IPS-15b (cell line): ENCODE results near the gene AP3B2.

ENCODE experiments used
- H3K27me3 ChIP-seq: one replicate; pipeline ENCODE4 v1.6.1; 2013; ENCODE audit warnings: low read length; ENCODE audit not compliant: control insufficient read depth, insufficient read depth
- H3K36me3 ChIP-seq: one replicate; pipeline ENCODE4 v1.6.1; 2013; ENCODE audit warnings: low read length; ENCODE audit not compliant: control insufficient read depth, insufficient read depth
- H3K4me1 ChIP-seq: one replicate; pipeline ENCODE4 v1.6.1; 2013; ENCODE audit warnings: mild to moderate bottlenecking, low read length; ENCODE audit not compliant: control insufficient read depth, insufficient read depth
- H3K4me3 ChIP-seq: one replicate; pipeline ENCODE4 v1.5.1; 2013; ENCODE audit warnings: low read depth, low read length
- H3K9ac ChIP-seq: one replicate; pipeline ENCODE4 v1.6.1; 2013; ENCODE audit warnings: low read depth, mild to moderate bottlenecking, low read length
- H3K9me3 ChIP-seq: one replicate; pipeline ENCODE4 v1.6.1; 2013; ENCODE audit warnings: mild to moderate bottlenecking, low read length; ENCODE audit not compliant: control insufficient read depth, insufficient read depth

AP3B2 gene

DNA sequence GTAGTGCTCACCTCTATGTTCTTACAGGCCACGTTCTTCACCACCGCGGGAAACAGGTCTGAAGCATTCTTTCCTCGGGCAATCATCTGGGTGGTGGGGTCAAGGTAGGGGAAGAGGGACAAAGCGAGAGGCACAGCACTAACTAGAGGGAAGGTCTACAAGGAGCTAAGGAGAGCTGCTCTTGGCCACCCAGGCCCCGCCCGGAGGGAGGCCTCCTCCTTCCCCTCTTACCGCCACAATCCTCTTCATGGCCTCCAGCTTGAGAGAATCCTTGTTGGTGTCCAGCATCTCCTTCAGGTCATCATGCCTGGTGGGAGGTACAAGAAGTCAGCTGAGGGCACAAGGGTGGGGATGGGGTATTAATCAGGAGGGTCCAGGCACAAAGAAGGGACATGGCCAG lies 20.5 kb downstream of the AP3B2 start:
- H3K4me1 ChIP-seq = no peaks in the 10 kb centered on the region
- no peak overlapping the region for H3K4me3 ChIP-seq
- H3K9ac ChIP-seq = no peak overlapping the region
- H3K9me3 ChIP-seq = no peaks in the 10 kb centered on the region
- H3K36me3 ChIP-seq = peaks cover 3% of the 10 kb centered on the region
- H3K27me3 ChIP-seq = no peaks in the 10 kb centered on the region

DNA sequence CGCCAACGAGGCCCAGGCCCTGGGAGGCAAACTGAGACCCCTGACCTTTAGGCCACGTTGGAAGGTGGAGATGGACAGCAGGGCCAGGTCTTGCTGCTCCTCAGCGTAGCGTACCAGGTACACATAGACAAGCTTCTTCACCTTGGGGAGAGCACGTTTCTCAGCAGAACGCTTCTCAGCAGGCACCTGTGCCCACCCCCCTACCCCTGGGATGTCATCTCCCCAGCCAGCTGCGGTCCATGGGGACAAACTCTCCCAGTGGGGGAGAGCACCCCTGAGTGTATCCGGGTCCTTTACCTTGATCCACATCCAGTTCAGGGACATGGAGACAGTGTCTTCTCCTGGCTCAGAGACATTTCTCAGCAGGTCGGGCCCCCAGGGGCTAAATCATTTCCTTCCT lies 21.0 kb downstream of the AP3B2 start:
- Histone ChIP-seq H3K4me3 (no peak overlapping the region), H3K9ac (no peak overlapping the region), H3K36me3 (peaks cover 3% of the 10 kb centered on the region), H3K4me1 (no peaks in the 10 kb centered on the region), H3K9me3 (no peaks in the 10 kb centered on the region), H3K27me3 (no peaks in the 10 kb centered on the region)

DNA sequence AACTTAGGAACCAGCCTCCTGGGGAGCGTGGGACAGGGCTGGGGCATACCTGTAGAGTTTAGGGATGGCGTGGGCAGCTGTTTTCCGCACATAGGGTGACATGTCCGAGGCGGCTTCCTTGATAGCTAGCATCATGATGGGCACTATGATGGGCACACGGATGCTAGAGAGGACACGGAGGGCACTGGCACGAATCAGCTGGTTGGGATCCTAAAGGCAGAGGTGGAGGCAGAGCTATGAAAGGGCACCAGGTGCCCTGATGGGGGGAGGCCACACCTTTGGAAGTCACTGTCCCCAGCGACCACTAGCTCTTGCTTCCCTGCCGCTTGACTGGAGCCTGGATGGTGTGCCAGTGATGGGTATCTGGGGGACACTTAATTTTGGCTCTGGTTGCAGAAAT lies 28.3 kb downstream of the AP3B2 start:
- no peaks in the 10 kb centered on the region for H3K36me3 ChIP-seq
- H3K4me1 ChIP-seq = no peaks in the 10 kb centered on the region
- H3K9ac ChIP-seq = no peak overlapping the region
- peak overlapping the region; percentile 77 for H3K4me3 ChIP-seq
- H3K9me3 ChIP-seq = no peaks in the 10 kb centered on the region
- peaks cover 6% of the 10 kb centered on the region for H3K27me3 ChIP-seq

DNA sequence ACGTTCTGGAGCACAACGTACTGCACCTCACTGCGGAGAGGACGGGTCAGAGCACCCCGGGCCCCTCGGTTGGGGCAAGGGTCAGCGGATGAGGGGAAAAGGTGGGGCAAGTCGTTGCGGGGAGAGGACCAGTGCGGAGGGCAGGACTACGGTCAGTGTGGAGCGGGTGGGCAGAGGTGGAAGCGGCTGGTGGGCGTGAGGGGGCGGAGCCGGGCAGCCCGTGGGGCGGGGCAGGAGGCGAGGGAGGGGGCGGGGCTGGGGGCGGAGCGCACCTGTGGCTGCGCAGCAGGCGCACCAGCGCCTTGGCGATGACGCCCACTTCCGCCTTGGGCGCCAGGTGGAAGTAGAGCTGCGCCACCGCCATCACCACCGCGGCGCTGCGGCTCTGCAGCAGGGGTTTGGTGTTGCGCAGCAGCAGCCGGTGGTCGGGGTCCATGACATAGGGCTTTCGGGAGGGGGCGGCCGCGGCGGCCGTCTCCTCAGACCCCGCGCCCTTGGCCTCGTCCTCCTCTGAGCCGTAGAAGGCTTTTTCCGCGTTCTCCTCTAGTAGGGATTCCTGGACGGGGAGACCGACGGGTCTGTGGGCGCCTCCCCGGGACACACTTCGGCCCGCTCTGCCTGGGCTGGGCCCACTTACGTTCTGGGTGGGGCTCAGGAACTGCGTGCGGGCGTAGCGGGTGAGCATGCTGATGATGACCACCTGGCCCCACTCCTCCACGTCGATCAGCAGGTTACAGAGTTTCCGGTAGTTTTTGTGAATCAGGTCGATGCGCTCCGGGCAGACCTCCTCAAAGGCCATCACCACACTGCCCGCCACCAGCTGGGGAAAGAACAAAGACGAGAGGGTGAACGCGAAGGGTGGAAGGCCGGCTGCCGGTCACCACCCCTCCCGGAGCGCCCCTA lies 29.2 kb downstream of the AP3B2 start:
- Histone ChIP-seq H3K36me3 (no peaks in the 10 kb centered on the region), H3K4me1 (no peaks in the 10 kb centered on the region), H3K27me3 (peaks cover 6% of the 10 kb centered on the region), H3K9me3 (no peaks in the 10 kb centered on the region), H3K9ac (peak overlapping the region; percentile 88), H3K4me3 (peak overlapping the region; percentile 86)

DNA sequence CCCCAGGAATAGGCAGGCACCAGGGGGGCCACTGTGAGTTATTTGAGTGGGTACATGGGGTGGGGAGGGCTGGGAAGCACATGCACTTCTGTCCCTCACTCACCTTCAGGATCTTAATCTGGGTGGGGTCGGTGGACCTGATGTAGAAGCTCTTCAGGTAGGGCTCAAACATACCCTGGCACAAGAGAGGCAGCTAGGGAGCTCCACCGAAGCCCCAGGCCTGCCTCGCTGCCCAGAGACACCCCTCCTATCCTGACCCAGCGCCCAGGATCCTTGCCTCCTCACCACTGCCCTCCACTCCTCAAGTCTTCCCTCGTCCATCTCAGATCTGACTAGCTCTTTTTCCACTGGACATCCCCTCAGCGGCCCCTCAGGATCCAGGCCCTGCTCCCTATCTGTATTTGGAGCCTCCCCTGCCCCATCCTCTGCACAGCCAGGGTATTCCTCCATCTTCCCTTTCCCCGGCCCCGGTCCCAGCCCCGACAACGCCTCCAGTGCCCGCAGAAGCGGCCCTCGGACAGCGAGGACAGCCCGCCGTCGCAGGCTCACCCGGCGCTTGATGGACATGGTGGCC lies 30.0 kb downstream of the AP3B2 start:
- H3K4me3 ChIP-seq = peak overlapping the region; percentile 86
- no peaks in the 10 kb centered on the region for H3K4me1 ChIP-seq
- no peaks in the 10 kb centered on the region for H3K36me3 ChIP-seq
- peaks cover 6% of the 10 kb centered on the region for H3K27me3 ChIP-seq
- H3K9me3 ChIP-seq = no peaks in the 10 kb centered on the region
- H3K9ac ChIP-seq = no peak overlapping the region

DNA sequence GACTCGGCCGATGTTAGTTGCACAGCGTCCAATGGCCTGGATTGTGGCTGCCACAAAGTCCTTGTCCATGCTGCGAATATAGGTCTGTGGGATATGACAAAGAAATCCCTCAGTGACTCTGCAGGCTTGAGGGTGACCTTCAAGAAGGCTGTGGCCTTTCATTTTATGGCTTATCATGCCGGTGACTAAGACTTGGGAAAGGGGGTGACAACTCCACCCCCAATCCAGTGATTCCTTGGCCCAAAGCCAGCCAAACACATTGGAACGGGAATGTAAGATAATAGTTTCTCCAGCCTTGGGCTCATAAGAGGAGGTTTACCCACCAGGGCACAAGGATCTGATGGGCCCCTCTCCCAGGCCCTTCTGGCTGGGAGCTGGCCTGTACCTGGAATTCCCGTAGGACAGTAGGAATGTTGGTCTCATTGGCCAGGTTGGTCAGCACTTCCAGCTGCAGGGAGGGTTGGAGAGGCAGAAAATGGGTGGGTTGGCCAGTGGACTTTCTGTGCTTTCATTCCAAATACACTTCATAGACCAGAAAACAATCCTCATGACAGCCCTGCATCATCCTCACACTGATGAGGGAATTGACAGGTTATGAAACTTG lies 31.9 kb downstream of the AP3B2 start:
- no peaks in the 10 kb centered on the region for H3K36me3 ChIP-seq
- H3K9me3 ChIP-seq = no peaks in the 10 kb centered on the region
- no peak overlapping the region for H3K4me3 ChIP-seq
- H3K27me3 ChIP-seq = peaks cover 6% of the 10 kb centered on the region
- no peak overlapping the region for H3K9ac ChIP-seq
- no peaks in the 10 kb centered on the region for H3K4me1 ChIP-seq

DNA sequence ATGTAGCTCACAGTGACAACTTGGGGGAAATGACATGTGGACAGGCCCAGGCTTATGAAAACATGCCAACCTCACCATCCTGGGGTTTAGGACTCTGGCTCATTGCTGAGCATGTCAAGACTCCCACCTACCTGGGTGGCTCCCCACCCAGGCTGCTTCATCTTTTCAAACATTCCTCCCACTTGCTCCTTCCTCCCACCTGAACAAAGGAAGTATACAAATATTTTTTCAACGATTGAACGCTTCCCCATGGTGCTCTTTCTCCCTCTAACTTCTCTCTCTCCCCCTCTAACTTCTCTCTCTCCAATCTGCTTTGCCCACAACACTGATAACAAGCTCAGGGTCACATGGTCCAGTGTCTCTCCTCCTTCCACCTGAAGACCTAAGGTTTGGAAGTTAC lies 34.8 kb downstream of the AP3B2 start:
- peaks cover 4% of the 10 kb centered on the region for H3K27me3 ChIP-seq
- no peaks in the 10 kb centered on the region for H3K36me3 ChIP-seq
- no peak overlapping the region for H3K9ac ChIP-seq
- no peaks in the 10 kb centered on the region for H3K4me1 ChIP-seq
- no peak overlapping the region for H3K4me3 ChIP-seq
- no peaks in the 10 kb centered on the region for H3K9me3 ChIP-seq

DNA sequence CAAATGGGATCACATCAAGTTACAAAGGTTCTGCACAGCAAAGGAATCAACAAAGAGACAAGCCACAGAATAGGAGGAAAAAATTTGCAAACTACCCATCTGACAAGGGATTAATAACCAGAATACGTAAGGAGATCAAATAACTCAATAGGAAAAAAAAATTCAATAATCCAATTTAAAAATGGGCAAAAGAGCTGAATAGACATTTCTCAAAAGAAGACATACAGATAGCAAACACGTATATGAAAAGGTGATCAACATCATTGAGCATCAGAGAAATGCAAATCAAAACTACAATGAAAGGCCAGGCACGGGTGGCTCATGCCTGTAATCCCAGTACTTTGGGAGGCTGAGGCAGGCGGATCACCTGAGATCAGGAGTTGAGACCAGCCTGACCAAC lies 39.0 kb downstream of the AP3B2 start:
- Histone ChIP-seq H3K36me3 (no peaks in the 10 kb centered on the region), H3K4me1 (no peaks in the 10 kb centered on the region), H3K4me3 (no peak overlapping the region)

DNA sequence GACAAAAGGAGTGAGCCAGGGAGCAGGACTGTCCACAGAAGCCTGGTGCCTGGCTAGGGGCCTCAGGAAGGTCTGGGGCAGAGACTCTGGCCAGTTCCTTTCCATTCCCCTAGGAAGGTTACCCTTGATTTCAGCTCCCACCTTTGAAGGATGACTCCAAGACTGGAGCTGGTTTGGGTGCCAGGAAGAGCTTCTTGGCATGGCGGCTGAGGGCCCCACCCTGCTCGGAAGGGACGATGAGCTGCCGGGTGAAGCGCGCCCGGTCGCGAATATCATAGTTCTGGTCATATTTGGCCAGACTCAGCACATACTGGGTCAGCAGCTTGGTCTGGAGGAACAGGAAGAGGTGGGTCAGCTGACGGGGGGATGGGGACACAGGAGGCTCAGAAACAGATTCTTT lies 43.1 kb downstream of the AP3B2 start:
- Histone ChIP-seq H3K4me3 (no peak overlapping the region), H3K27me3 (peaks cover 19% of the 10 kb centered on the region), H3K4me1 (no peaks in the 10 kb centered on the region), H3K9ac (no peak overlapping the region), H3K36me3 (no peaks in the 10 kb centered on the region), H3K9me3 (no peaks in the 10 kb centered on the region)

More for the DNA sequence above, 39.0 kb downstream of the AP3B2 start:
- Histone ChIP-seq H3K9ac (no peak overlapping the region), H3K27me3 (no peaks in the 10 kb centered on the region), H3K9me3 (no peaks in the 10 kb centered on the region)

DNA sequence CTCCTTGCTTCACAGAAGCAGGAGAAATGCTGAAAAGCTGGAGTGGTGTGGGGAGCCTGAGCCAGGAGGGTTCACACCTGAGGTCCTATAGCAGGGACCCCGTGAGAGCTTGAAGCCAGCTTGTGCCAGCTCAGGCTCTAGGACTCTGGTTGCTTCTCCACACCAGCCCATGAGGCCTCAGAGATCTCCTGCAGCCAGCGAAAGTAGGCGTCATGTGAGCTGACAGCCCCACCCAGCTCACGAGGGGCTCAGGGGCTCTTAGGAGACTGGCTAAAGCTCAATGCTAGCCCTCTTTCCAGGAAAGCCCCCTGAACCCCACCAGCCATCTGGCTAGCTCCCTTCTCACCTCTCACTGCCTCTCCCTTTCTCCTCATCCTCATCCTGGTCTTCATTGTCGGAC lies 45.7 kb downstream of the AP3B2 start:
- Histone ChIP-seq H3K36me3 (no peaks in the 10 kb centered on the region), H3K9ac (no peak overlapping the region), H3K4me1 (no peaks in the 10 kb centered on the region), H3K9me3 (no peaks in the 10 kb centered on the region), H3K27me3 (peaks cover 19% of the 10 kb centered on the region), H3K4me3 (no peak overlapping the region)

DNA sequence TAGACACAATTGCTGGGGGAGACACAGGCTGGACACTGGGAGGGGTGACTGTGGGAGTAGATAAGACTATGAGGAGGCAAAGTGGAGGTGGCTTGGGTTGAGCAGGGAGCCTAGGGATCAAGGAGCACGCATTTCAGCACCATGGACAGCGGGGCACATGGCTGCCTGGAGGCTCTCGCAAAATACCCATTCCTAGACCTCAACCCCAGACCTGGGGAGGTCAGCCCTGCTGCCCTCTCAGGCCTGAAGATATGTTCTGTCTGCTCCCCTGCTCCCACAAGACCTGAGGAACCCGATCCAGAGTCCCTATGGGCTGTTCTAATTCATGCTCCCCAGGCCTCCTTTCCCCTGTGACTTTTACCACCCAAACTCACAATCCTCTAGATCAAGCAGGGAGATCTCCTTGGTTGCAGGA lies 46.5 kb downstream of the AP3B2 start:
- peaks cover 19% of the 10 kb centered on the region for H3K27me3 ChIP-seq
- H3K4me3 ChIP-seq = no peak overlapping the region
- no peaks in the 10 kb centered on the region for H3K4me1 ChIP-seq
- no peaks in the 10 kb centered on the region for H3K9me3 ChIP-seq
- H3K9ac ChIP-seq = no peak overlapping the region
- no peaks in the 10 kb centered on the region for H3K36me3 ChIP-seq

DNA sequence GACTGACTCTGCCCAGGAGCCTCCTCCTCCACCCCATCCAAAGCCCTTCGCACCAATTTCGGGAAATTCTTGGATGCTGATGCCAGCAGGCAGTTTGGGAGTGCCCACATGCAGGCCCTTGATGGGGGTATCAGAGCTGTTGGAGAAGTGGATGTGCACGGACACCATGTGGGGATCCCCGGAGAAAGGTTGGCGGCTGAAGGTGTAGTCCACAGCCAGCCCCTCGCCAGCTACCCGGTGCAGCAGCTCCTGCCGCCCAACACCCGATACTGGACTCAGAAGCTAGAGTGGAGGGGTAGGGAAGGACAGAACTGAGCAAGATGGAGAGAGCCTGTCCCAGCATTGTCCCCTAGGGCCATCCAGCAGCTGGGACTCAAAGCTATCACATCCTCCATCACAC lies 47.0 kb downstream of the AP3B2 start:
- Histone ChIP-seq H3K4me3 (no peak overlapping the region), H3K9ac (no peak overlapping the region), H3K9me3 (no peaks in the 10 kb centered on the region), H3K27me3 (peaks cover 19% of the 10 kb centered on the region), H3K36me3 (no peaks in the 10 kb centered on the region), H3K4me1 (no peaks in the 10 kb centered on the region)
